Measurements from ENCODE around the gene C2orf15.

DNA sequence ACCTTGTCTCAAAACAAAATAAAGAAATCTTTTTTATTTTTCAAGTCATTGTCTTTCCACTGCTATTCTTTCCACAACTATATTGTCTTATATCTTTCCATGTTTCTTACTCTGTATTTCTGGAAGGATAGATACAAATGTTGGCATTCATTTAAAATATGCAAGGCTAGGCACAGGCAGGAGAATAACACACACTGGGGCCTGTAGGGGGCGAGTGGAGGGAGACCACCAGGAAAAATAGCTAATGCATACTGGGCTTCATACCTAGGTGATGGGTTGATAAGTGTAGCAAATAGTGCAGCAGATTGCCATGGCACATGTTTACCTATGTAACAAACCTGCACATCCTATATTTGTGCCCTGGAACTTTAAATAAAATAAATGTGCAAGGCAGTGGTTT, 49.0 kb downstream of the C2orf15 start:
- TF ChIP-seq, protein P1, sequence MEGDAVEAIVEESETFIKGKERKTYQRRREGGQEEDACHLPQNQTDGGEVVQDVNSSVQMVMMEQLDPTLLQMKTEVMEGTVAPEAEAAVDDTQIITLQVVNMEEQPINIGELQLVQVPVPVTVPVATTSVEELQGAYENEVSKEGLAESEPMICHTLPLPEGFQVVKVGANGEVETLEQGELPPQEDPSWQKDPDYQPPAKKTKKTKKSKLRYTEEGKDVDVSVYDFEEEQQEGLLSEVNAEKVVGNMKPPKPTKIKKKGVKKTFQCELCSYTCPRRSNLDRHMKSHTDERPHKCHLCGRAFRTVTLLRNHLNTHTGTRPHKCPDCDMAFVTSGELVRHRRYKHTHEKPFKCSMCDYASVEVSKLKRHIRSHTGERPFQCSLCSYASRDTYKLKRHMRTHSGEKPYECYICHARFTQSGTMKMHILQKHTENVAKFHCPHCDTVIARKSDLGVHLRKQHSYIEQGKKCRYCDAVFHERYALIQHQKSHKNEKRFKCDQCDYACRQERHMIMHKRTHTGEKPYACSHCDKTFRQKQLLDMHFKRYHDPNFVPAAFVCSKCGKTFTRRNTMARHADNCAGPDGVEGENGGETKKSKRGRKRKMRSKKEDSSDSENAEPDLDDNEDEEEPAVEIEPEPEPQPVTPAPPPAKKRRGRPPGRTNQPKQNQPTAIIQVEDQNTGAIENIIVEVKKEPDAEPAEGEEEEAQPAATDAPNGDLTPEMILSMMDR (IDR thresholded peaks at IDR 0.05), result no peak
- no peak for TF ChIP-seq POLR2A (IDR thresholded peaks at IDR 0.05)
